ENCODE measurements around the gene HOXD8.

- no peak for TF ChIP-seq CTCF (IDR thresholded peaks at IDR 0.05 in 2 of 3, conservative IDR thresholded peaks at IDR 0.05 in 1 of 3; ENCODE audit: control insufficient read depth in 2 of 3, extremely low read depth in 1 of 3, insufficient read depth in 1 of 3, low read depth in 3 of 3, low read length in 3 of 3)
- no peak for TF ChIP-seq EZH2 (IDR thresholded peaks at IDR 0.05; ENCODE audit: borderline replicate concordance, control insufficient read depth, low read depth, low read length)
- TF ChIP-seq USF2 (IDR thresholded peaks at IDR 0.05; ENCODE audit: borderline replicate concordance, low read depth, low read length) = no peak
- TF ChIP-seq POLR2AphosphoS5 (IDR thresholded peaks at IDR 0.05; ENCODE audit: low read length) = no peak
These were observed 20.2 kb upstream of the HOXD8 start for GRCh38 chr2:176109192-176109901.
